NCI-H1092 (cell line): ENCODE results near the gene DRAXIN.

Experiments
- DNase-seq: peaks from one replicate; lab custom pipeline; 2025; lab: John Stamatoyannopoulos, UW

DRAXIN gene

DNA sequence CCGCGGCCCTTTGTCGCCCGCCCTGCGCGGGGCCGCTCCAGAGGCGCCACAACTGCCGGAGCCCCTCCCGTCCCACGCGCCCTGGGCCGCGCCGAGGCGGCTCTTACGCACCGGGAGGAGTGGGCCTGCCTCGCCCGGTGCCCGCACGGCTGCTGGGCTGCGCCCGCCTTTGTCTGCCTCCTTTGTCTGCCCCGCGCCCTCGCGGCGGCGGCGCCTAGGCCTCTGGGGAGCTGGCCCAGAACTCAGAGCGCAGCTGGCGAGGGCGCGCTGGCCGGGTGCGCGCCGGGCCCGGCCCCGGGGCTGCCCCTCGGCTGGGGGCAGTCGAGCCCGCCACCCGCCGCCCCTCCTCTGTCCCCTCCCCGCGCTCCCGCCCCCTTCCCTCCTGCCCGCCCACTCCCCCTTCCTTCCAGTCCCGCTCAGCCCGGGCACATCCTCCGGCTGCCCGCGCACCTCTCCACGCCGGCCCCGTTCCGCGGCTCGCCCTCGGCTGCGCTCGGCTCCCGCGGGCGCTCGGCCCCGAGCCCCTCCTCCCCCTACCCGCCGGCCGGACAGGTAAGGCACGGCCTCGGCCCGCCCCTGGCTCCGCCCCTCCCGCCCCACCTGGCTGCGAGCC lies at the start of gene DRAXIN:
Gene DRAXIN, plus strand, starts transcription at position 409 of the 613 bp plus-strand sequence. CDS start 14,549 bp downstream, outside the sequence.
- DNase-seq = peak; percentile 23

DNA sequence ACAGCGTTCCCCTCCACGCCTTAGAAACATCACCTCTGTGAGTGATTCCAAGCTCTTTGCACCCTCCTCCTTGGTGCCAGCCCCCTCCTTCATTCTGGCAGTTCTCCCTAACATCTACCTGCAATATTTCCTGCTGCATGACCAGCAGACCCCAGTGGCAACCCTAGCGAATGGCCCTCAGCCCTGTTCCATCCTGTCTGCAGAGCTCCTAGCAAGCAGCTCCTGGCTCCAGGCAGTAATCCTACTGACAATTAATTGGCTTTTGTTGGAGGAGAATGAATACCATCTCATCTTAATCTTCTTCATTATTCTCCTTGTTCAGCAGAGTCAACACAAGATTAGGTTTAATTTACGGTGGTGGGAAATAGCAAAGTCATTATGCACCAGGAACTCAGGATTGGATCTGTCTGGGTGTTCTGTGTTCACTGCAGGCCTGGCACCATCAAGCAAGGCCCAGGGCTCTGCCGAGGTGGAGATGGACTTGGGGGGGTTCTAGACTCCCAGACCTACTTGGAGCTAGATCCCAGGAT lies 49.7 kb upstream of the DRAXIN start:
- no peak for DNase-seq

- DNase-seq = peak; percentile 73
Observed at GRCh38 chr1:11642418-11643017, 49.0 kb upstream of the DRAXIN start.

DNA sequence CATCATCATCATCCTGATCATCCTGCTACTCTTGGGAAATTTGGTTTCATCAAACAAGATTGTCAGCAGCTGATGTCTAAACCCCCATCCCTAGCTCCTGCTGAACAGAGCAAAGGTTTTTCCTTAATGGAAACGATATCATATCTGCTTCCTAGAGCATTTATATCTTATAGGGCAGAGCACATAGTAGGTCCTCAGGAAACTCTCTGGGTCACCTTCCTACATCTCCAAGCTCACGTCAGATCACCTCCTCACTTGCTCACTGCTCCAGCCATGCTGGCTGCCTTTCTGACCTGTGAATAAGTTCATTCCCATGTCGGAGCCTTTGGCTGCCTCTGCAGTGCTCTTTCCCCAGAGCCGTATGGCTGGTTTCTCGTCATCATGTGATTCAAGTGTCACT lies 47.7 kb upstream of the DRAXIN start:
- DNase-seq = no peak

DNA sequence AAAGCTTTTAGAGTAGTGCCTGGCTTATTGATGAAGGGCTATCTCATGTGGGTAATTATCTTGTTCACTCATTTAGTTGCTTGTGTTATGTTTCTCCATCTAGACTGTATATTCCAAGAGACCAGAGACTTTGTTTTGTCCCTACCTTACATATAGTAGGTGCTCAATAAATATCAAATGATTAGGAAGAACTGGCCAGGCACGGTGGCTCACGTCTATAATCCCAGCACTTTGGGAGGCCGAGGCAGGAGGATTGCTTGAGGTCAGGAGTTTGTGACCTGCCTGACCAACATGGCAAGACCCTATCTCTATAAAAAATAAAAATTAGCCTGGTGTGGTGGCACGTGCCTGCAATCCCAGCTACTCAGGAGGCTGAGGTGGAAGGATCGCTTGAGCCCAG lies 46.2 kb upstream of the DRAXIN start:
- no peak for DNase-seq

GRCh38 chr1:11645670-11646265 lies 45.7 kb upstream of the DRAXIN start:
- peak; percentile 80 for DNase-seq

DNA sequence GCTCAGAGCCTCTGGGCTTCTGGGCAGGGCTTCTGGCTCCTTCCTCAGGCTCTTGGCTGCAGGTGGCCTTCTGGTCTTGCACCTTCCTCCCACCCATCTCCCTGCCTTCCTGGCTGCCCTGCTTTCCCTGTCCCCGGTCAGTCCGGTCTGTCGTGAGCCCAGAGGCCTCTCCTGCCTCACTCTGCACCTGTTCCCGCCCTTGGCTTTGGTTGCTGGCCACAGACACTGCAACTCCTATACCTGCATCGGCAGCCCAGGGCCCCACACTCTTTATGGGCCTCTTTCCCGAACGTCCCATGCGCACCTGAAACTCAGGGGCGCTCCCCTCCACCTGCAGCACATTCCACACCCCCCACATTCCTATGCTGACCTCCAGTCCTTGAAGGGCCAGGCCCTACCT lies 45.2 kb upstream of the DRAXIN start:
- DNase-seq = no peak

DNA sequence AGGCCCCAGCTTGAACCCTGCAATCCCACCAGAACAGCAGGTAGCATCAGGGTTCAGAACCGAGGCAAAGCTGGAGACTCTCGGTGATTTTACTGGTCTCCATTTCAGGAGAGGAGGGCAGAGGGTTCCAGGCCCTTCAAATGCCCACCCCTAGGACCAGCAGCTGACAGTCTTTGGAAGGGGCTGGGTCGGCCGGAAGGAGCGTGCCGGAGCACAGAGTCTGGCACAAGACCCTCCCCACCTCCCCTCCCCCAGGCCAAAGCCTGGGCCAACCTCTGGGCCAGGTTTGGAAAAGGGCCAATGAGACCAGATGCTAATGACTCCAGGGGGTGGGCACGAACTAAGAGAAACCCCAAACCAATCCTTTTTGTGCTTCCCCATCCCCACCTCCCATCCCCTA lies 44.2 kb upstream of the DRAXIN start:
- DNase-seq = no peak

DNA sequence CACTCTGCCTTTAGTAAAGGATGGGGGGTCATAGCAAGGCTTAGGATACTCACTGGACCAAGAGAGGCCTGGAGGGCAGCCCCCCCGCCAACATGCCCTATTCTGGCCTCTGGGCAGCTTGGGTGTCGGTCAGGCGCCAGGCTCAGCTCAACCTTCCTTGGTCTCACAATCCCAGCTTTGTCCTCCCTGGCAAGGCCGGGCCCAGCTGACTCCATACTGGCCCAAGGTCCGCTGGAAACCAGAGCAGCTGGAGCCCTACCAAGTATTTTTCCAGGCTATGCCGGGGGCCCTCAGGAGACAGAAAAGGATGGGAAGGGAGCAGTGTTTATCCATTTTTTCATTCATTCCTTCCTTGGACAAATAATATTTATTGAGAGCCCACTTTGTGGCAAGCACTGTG lies 43.5 kb upstream of the DRAXIN start:
- DNase-seq = no peak

DNA sequence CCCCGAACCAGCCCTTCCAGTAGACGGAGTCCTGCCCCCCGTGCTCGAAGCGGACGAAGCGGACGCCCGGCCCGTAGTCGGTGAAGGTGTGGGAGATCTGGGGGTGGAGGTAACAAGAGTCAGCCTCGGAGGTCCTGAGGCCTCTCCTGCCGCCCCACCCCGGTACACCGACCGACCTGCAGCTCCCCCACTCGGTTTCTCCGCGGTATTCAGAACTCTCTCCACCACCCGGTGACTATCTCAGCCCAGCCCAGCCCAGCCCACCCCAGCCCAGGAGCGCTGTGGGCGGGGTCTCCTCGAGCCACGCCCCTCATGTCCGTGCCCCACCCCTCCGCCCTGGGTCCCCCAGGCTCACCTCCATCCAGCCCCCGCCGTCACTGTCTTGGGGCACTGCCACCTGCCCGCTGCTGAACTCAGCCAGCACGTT lies 42.8 kb upstream of the DRAXIN start:
- no peak for DNase-seq

DNA sequence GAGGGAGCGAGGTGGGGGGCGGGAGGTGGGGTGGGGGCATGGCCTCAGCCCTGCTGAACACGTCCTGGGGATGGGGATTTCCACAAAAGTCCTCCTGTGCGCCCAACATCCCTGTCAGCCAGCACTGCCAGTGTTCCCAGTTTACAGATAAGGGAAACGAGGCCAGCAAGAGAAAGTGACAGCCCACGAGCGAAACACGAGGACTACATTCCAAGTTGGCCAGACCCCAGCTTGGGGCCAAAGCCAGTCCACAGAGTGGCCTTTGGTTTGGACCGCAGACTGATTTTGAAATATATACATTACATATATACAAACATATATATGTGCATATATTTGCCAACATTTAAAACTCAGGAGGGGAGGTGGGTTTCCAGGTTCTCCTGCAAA lies 42.3 kb upstream of the DRAXIN start:
- no peak for DNase-seq

DNA sequence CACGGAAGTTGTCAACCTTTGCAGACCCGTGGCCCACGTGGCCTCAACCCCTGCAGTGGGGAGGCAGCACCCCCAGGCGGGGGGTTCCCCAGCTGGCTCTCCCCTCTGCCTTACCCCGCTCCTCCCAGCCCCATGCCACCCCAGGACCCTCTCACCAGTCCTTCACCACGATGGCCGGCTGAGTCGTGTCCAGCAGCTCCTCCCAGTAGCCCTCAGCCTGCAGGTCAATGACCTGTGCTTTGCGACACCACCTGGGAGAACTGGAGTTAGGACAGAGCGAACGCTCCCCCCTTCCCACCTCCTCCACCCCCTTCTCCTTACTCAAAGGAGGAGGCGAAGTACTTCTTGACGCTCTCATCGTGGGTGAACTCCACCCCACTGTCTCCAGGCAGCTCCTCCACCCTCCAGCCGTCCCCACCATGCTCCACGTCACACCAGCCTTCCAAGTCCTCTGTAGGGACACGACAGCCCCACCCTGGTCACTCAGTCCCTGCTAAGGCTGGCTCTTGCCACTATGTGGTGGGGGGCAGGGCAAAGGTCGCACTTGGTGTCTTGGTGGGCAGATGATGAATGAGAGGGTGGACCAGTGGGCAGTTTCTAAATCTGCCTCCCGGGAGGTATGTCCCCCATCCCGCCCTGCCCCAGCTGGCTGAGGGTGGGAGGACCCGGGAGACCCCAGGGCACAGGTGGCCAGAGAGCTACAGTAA lies 41.7 kb upstream of the DRAXIN start:
- no peak for DNase-seq

- peak; percentile 79 for DNase-seq
Observed at GRCh38 chr1:11650331-11650991, 41.0 kb upstream of the DRAXIN start.

- DNase-seq = no peak
Observed at GRCh38 chr1:11651017-11651416, 40.5 kb upstream of the DRAXIN start.

GRCh38 chr1:11652203-11652780 lies 39.2 kb upstream of the DRAXIN start:
- no peak for DNase-seq

GRCh38 chr1:11653101-11653860 lies 38.2 kb upstream of the DRAXIN start:
- no peak for DNase-seq

GRCh38 chr1:11653861-11654136 lies 37.7 kb upstream of the DRAXIN start:
- no peak for DNase-seq

DNA sequence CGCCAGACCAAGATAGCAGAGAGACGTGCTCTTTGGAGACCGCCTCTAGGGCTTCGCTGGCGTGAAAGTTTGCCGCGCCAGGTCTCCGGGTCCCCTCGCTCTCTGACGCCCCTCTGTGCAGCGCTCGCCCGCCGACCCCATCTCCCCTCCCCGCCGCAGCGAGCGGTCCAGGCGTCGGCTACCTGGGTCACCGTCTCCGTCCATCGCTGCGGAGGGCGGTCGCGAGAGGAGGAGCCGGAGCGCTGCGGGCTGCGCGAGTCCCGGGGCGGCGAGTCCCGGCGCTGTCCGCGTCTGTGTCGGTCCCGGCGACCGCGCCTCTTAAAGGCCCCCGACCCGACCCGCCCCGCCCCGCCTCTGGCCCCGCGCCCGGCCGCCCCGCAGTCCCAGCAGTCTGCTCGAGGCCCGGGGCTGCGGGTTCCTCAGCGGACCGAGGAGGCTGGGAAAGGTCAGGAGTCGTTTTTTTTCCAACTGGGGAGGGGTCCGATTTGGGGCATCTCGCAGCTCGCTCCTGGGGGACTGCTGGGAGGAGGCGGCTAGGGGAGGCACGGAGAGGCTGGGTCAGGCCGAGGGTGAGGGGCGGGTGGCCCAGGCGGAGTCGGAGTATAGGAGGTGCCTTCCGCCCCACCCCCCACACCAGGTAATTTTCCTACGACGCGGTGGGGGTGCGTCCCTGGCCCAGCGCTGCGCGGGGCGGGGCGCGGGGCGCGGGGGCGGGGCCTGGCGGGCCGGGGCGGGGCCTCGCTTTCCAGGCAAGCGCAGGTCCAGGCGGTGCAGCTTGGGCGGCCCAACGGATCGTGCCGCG lies 37.2 kb upstream of the DRAXIN start, which contains the start of the genes FBXO2 and FBXO44:
Gene FBXO2, minus strand, starts transcription at position 293 of the 802 bp plus-strand sequence. Its CDS starts 89 bp downstream, at position 204.
Gene FBXO44, plus strand, starts transcription at position 741 of the 802 bp plus-strand sequence. CDS start 959 bp downstream, outside the sequence.
- no peak for DNase-seq

DNA sequence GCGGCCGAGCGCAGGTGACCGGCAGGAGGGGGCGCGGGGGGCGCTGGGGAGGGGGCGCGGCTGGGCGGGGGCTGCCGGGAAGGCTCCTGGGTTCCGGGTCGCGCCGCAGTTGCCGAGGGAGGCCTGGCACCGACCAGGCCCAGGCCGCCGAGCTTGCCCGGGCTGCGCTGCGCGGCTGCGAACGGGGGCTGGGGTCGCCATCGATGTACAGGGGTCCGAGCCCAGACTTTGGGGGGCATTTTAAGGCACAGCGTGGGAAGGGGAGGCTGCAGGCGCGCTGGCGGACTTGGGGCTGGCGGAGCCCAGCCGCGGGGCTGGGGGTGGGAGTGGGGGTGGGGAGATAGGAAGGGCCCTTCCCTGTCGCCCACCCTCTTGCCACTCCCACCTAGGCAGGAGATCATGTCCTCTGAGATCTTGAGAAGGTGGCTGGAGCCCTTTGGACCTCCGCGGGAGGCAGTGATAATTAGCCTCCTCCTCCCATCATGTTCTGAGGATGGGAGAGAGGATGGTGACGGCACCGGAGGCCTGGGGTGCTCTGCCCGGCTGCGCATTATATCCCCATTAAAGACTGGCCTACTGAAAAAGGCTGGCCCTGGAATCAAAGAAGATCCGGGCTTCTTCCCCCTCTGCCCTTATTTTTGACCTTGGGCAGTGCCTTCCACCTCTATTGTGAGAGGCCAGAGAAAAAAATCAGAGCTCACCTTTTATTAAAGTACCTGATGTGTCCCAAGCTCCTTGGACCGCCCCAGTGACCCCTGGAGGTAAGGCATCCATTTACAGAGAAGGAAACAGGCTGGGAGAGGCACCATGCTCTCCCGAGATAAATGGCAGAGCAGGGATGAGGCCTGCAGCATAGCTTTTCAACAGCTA lies 36.3 kb upstream of the DRAXIN start:
- DNase-seq = no peak
